ENCODE measurements around the gene FMR1NB. TPM values are rescaled to one million over a fixed set of nuclear protein-coding genes. Genes with fewer than 3 reads are reported as not detected.

The FMR1NB gene
- total RNA-seq, 2 donors from 2014 or later: not detected

DNA sequence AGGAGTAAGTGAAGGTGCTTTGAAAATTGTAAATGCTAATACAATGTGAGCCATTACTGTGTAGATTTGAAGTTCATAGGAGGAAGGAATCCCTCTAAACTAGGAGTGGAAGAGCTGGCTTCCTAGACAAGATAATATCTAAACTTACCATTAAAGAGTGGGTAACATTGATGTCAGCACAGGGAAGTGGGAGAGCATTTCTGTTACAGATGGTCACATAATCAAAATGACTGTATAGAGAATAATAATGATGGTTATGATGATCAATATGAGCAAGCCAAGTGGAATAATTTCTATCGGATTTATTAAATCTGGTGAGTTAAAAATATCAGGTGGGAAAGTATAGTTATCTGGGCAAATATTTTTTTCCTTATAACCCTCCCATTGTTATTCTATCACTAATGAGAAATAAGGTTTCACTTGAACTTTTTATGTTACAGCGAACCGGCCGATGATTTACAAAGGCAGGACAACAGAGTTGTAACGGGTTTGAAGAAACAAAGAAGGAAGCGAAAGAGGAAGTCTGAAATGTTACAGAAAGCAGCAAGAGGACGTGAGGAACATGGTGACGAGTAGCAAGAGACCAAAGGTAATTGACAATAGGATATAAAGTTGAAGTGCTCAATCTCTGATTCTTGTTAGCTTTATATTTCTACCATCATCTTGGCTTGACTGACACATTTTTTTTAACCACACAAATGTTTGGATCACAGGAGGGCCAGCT, 43.5 kb downstream of the FMR1NB start:
- ATAC-seq (replicated peaks in 1 of 2): no peak
- Mint-ChIP-seq H3K4me1 (ENCODE audit: low read depth) (no peaks in the 10 kb centered on the region), H3K27ac (no peak overlapping the region), H3K9me3 (no peaks in the 10 kb centered on the region), H3K36me3 (ENCODE audit: insufficient read depth in 2 of 2) (no peaks in the 10 kb centered on the region), H3K4me3 (no peak overlapping the region), H3K27me3 (ENCODE audit: low read depth) (peaks cover 36% of the 10 kb centered on the region)
- no peak for DNase-seq

DNA sequence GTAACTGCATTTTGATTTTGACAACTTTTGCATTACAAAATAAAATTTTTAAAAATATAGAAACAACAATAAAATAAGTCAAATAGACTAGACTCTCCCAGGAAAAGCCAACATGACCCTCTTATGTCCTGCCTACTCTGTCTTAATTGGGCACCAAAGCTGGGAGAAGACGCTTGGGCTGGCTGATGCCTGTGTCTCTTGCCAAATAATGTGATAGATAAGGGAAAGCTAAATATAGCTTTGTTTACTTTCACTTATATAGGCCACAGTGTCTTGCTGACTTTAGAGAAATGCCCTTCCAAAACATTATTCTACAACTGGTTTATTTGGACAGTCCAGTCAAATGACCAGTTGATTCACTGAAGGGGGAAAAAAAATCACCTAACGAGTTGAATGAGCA, 54.2 kb downstream of the FMR1NB start:
- ATAC-seq (replicated peaks in 1 of 2): no peak
- Mint-ChIP-seq H3K9me3 (no peaks in the 10 kb centered on the region), H3K4me3 (no peak overlapping the region), H3K4me1 (ENCODE audit: low read depth) (no peaks in the 10 kb centered on the region), H3K36me3 (ENCODE audit: insufficient read depth in 2 of 2) (no peaks in the 10 kb centered on the region), H3K27ac (no peak overlapping the region), H3K27me3 (ENCODE audit: low read depth) (no peaks in the 10 kb centered on the region)
- DNase-seq: no peak

DNA sequence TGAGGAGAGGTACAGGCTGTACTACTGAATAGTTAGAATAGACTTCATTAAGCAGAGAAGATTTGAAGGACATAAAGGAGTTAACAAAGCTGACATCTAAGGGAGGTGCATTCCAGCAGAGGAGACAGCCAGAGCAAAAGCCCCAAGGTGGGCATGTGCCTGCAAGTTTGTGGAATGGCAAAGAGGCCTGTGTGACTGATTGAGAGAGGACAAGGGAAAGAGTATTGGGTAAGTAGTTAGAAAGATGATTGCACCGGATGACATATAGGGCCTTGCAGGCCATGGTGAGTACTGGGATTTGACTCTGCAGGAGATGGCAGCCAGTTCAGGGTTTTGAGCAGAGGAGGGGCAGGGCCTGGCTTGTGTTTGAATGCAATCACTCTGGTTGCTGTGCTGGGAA, 55.9 kb downstream of the FMR1NB start:
- Mint-ChIP-seq H3K27ac (no peak overlapping the region), H3K36me3 (ENCODE audit: insufficient read depth in 2 of 2) (no peaks in the 10 kb centered on the region), H3K4me3 (no peak overlapping the region), H3K4me1 (ENCODE audit: low read depth) (no peaks in the 10 kb centered on the region), H3K27me3 (ENCODE audit: low read depth) (no peaks in the 10 kb centered on the region), H3K9me3 (no peaks in the 10 kb centered on the region)
- ATAC-seq (replicated peaks in 1 of 2) (no peak), DNase-seq (no peak)

DNA sequence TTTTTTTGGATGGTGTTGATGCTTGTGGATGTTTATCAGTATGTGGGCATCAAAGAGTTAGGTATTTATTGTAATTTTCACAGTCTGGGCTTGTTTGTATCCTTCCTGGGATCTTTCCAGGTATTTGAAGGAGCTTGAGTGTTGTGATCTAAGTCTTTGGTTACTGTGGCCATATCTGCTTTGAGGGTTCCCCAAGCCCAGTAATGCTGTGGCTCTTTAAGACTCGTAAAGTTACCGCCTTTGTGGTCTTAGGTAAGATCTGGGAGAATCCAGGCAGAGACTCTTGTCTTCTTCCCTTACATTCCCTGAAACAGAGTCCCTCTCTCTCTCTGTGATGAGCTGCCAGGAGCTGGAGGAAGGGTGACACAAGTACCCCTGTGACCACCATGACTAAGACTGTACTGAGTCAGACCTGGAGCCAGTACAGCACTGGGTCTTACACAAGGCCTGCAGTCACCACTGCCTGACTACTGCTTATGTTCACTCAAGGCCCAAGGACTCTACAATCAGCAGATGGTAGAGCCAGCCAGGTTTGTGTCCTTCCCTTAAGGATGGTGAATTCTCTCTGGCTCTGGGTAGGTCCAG, 62.2 kb downstream of the FMR1NB start:
- Mint-ChIP-seq H3K4me3 (no peak overlapping the region), H3K27ac (no peak overlapping the region), H3K9me3 (no peaks in the 10 kb centered on the region), H3K4me1 (ENCODE audit: low read depth) (no peaks in the 10 kb centered on the region), H3K27me3 (ENCODE audit: low read depth) (peaks cover 4% of the 10 kb centered on the region), H3K36me3 (ENCODE audit: insufficient read depth in 2 of 2) (peaks cover 0 to 1% of the 10 kb centered on the region in 2 donors)
- peak; percentile 3 to 18 for DNase-seq
- ATAC-seq (replicated peaks in 1 of 2): peak; percentile 84 to 95

DNA sequence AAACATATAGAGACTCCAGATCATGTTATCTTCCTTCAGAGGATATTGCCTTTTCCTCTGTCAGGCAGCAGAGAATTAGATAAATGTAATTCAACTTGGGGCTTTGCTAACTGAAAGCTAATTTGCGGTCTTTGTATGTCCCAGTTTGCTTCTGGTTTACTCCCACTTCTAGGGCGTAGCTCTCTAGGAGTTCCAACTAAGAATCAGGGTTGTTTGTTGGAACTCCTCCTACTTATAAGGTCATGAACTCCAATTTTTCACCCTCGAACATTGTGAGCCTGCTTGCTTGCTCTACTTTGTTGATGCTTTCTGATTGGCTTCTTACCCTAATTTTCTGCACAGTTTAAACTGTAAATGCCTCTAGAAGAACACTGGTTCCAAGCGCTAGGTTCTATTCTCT, 66.1 kb downstream of the FMR1NB start:
- Mint-ChIP-seq H3K27me3 (ENCODE audit: low read depth) (peaks cover 13% of the 10 kb centered on the region), H3K9me3 (no peaks in the 10 kb centered on the region), H3K4me3 (no peak overlapping the region), H3K27ac (no peak overlapping the region), H3K4me1 (ENCODE audit: low read depth) (no peaks in the 10 kb centered on the region), H3K36me3 (ENCODE audit: insufficient read depth in 2 of 2) (peaks cover 0 to 1% of the 10 kb centered on the region in 2 donors)
- DNase-seq: no peak
- no peak for ATAC-seq (replicated peaks in 1 of 2)

DNA sequence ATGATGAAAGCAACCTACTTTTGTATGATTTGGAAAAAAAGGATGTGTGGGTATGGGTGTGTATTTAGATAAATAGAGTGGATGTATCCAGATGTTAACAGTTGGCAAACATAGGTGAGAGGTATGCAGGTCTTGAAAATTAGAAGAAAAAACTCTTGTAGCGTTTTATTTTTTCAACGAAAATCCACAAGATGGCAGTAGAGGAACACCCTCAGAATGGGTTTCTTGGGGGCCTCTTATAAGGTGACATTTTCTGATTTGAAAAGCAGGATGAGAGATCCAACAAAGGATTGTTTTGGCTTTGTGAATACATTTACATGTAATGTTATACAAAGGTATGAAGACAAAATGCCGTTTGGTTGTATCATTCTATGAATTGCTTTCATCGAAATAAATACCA, 68.3 kb downstream of the FMR1NB start:
- no peaks in the 10 kb centered on the region for H3K4me1 Mint-ChIP-seq (ENCODE audit: low read depth)
- no peaks in the 10 kb centered on the region for H3K9me3 Mint-ChIP-seq
- H3K27ac Mint-ChIP-seq: no peak overlapping the region
- H3K27me3 Mint-ChIP-seq (ENCODE audit: low read depth): peaks cover 18% of the 10 kb centered on the region
- DNase-seq (peak in 1 of 2 donors; percentile 1), ATAC-seq (replicated peaks in 1 of 2) (no peak)
- H3K4me3 Mint-ChIP-seq: no peak overlapping the region
- peaks cover 0 to 1% of the 10 kb centered on the region in 2 donors for H3K36me3 Mint-ChIP-seq (ENCODE audit: insufficient read depth in 2 of 2)

DNA sequence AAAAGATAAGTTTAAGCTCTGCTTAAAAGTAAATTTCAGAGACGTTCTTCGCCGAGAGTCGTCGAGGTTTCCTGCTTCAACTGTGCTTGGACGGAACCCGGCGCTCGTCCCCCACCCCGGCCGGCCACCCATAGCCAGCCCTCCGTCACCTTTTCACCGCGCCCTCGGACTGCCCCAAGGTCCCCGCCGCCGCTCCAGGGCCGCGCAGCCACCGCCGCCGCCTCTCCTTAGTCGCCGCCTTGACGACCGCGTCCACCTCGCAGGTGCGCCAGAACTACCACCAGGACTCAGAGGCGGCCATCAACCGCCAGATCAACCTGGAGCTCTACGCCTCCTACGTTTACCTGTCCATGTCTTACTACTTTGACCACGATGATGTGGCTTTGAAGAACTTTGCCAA, 70.8 kb downstream of the FMR1NB start:
- ATAC-seq (replicated peaks in 1 of 2) (no peak), DNase-seq (no peak)
- H3K27me3 Mint-ChIP-seq (ENCODE audit: low read depth): peaks cover 35% of the 10 kb centered on the region
- no peaks in the 10 kb centered on the region for H3K36me3 Mint-ChIP-seq (ENCODE audit: insufficient read depth in 2 of 2)
- H3K4me1 Mint-ChIP-seq (ENCODE audit: low read depth): no peaks in the 10 kb centered on the region
- no peaks in the 10 kb centered on the region for H3K9me3 Mint-ChIP-seq
- no peak overlapping the region for H3K27ac Mint-ChIP-seq
- H3K4me3 Mint-ChIP-seq: no peak overlapping the region

DNA sequence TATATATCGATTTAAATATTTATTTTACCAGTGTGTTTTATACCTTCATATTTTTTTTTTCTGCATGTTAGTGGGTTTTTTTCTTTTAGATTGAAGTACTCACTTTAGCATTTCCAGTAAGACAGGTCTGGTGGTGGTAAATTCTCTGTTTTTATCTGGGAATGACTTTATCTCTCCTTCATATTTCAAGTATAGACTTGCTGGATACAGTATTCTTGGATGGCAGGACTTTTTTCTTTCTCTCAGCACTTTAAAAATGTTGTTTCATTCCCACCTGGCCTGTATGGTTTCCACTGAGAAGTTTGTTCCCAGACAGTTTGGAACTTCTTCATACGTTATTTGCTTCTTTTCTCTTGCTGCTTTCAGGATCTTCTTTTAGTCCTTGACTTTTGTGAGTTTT, 86.1 kb downstream of the FMR1NB start:
- ATAC-seq (replicated peaks in 1 of 2) (no peak), DNase-seq (no peak)
- Mint-ChIP-seq H3K27ac (no peak overlapping the region), H3K4me3 (no peak overlapping the region), H3K36me3 (ENCODE audit: insufficient read depth in 2 of 2) (no peaks in the 10 kb centered on the region), H3K27me3 (ENCODE audit: low read depth) (peaks cover 28% of the 10 kb centered on the region), H3K9me3 (no peaks in the 10 kb centered on the region), H3K4me1 (ENCODE audit: low read depth) (no peaks in the 10 kb centered on the region)

DNA sequence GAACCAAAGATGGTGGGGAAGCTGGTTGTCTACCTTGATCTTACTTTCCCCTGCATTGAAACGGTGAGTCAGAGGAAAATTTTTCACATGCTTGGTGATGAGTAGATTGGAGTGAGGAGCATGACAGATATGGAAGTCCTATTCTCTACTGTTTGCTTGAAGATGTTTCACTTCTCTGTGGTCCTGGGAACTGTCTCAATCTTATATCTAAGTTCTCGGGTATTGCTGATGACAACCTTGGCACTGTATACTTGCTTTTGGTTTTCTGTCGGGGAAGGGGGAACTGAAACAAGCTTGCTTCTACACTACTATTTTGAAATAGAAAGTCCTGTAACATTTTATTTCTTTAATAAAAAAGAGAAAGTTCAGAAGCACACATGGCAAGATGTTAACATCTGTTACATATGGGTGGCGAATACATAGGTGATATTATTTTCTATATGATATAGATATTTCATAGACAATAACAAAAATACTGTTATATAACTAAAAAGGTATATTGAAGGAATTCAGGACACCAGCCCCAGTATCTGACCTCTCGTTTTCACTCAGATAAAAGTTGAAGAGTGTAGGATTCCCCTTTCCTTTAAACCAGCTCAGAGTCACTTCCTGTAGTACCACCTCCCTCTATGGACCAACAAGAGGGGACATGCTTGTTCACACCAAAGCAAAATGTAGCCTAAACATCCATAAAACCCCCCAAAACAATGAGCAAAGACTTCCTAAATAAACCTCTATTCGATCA, 88.8 kb downstream of the FMR1NB start:
- H3K4me3 Mint-ChIP-seq: no peak overlapping the region
- DNase-seq (no peak), ATAC-seq (replicated peaks in 1 of 2) (no peak)
- no peaks in the 10 kb centered on the region for H3K4me1 Mint-ChIP-seq (ENCODE audit: low read depth)
- no peaks in the 10 kb centered on the region for H3K9me3 Mint-ChIP-seq
- H3K27me3 Mint-ChIP-seq (ENCODE audit: low read depth): peaks cover 26% of the 10 kb centered on the region
- H3K27ac Mint-ChIP-seq: no peak overlapping the region
- H3K36me3 Mint-ChIP-seq (ENCODE audit: insufficient read depth in 2 of 2): no peaks in the 10 kb centered on the region

DNA sequence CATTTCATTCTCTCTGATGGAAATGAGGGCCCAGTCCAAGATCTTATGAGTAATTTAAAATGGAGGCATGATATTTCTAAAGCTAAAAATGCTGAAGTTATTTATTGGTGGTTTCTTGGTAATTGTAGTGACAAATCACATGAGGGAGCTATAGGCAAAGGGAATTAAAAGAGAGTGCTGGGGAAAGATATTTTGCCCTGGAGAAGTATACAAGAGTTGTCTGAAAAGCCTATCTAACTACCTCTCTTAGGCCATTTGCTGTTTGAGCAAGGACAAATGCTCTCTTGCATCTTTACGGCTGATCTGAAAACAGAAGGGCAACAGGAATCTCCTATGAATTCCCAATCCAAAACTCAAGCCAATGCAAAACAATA, 89.4 kb downstream of the FMR1NB start:
- no peaks in the 10 kb centered on the region for H3K4me1 Mint-ChIP-seq (ENCODE audit: low read depth)
- no peak overlapping the region for H3K27ac Mint-ChIP-seq
- no peak overlapping the region for H3K4me3 Mint-ChIP-seq
- DNase-seq (no peak), ATAC-seq (replicated peaks in 1 of 2) (no peak)
- peaks cover 20% of the 10 kb centered on the region for H3K27me3 Mint-ChIP-seq (ENCODE audit: low read depth)
- no peaks in the 10 kb centered on the region for H3K36me3 Mint-ChIP-seq (ENCODE audit: insufficient read depth in 2 of 2)
- no peaks in the 10 kb centered on the region for H3K9me3 Mint-ChIP-seq

Other genes with a start within 250 kb of the FMR1NB start
- gene FMR1, start 69.4 kb upstream of the FMR1NB start, total RNA-seq: 10 to 100 TPM; 30.4 to 38.6 TPM

Data from activated T-cell treated with anti-CD3 and anti-CD28 coated beads, Interleukin-2, amount 50 U/mL, for 72 hours (primary cell).